H1 (cell line): ENCODE measurements around the gene UCN3. TPM values are rescaled to one million over a fixed set of nuclear protein-coding genes. Genes with fewer than 3 reads are reported as not detected.
A peak's percentile ranks its signal among the peaks of the same experiment; 100 is the strongest.

Experiments
- CTCF ChIA-PET: fragments of 300-600 bp; sonication (Branson Sonifier 250); formaldehyde crosslinking; loops from one replicate; lab custom pipeline; 2021; ENCODE audit not compliant: partially characterized antibody; lab: Charles Lee
- POLR2A ChIA-PET: fragments of 300-600 bp; sonication (Branson Sonifier 250); formaldehyde crosslinking; loops from one replicate; lab custom pipeline; 2021; ENCODE audit warnings: inconsistent platforms; ENCODE audit not compliant: partially characterized antibody; lab: Charles Lee
- DNase-seq, 2 experiments: peaks; one replicate each; pipeline versions ENCODE4 v3.0.0 to v3.0.0-alpha.2; 2010 to 2022; ENCODE audit warnings: low spot score in 2 of 2, low read depth in 1 of 2, mixed read lengths in 1 of 2
- FAIRE-seq: peaks from 2 replicates; lab custom pipeline; 2011; peaks lifted over from hg19 to GRCh38; lab: Jason Lieb, UNC
- H2AFZ ChIP-seq: 2 replicates; pipeline ENCODE4 v1.8.1; 2012; ENCODE audit warnings: low read length, inconsistent platforms
- H2AK5ac ChIP-seq: 2 replicates; pipeline ENCODE4 v1.6.1; 2013; ENCODE audit warnings: low read depth, low read length
- H2BK120ac ChIP-seq: replicated peaks from 2 replicates; pipeline ENCODE3; 2013; ENCODE audit warnings: low read depth, low read length, inconsistent platforms
- H2BK12ac ChIP-seq: 2 replicates; pipeline ENCODE4 v1.6.1; 2013; ENCODE audit warnings: low read depth, low read length
- H2BK15ac ChIP-seq: 2 replicates; pipeline ENCODE4 v1.6.1; 2013; ENCODE audit warnings: low read length
- H2BK20ac ChIP-seq: 2 replicates; pipeline ENCODE4 v1.6.1; 2013; ENCODE audit warnings: low read length
- H2BK5ac ChIP-seq: 2 replicates; pipeline ENCODE4 v1.6.1; 2013; ENCODE audit warnings: low read depth, low read length
- H3K14ac ChIP-seq: 2 replicates; pipeline ENCODE4 v1.6.1; 2013; ENCODE audit warnings: inconsistent platforms; ENCODE audit not compliant: insufficient read length
- H3K18ac ChIP-seq: 2 replicates; pipeline ENCODE4 v1.6.1; 2013; ENCODE audit warnings: low read length; ENCODE audit errors: extremely low read depth
- H3K23ac ChIP-seq: 2 replicates; pipeline ENCODE4 v1.6.1; 2013; ENCODE audit warnings: inconsistent platforms; ENCODE audit not compliant: insufficient read length
- H3K23me2 ChIP-seq: 2 replicates; pipeline ENCODE4 v1.6.1; 2013; ENCODE audit warnings: low read depth, low read length
- H3K27ac ChIP-seq: 2 replicates; pipeline ENCODE4 v1.6.1; 2011; ENCODE audit warnings: low read depth, low read length, inconsistent platforms
- H3K27me3 ChIP-seq, 4 experiments: replicated peaks in 1 of 4; 1 replicate in 1 of 4; 2 replicates in 3 of 4; pipeline versions ENCODE4 v1.6.1 to v1.8.1; 2011 to 2013; ENCODE audit warnings: low read length in 3 of 4, mild to moderate bottlenecking in 3 of 4, inconsistent platforms in 2 of 4, mixed read lengths in 2 of 4, moderate library complexity in 1 of 4; ENCODE audit not compliant: control insufficient read depth in 3 of 4, insufficient read depth in 3 of 4; ENCODE audit errors: extremely low read depth in 1 of 4
- H3K36me3 ChIP-seq, 4 experiments: 2 replicates each; pipeline versions ENCODE4 v1.6.1 to v1.8.1; 2011 to 2013; ENCODE audit warnings: mild to moderate bottlenecking in 4 of 4, low read length in 3 of 4, moderate library complexity in 2 of 4, control low read depth in 1 of 4, inconsistent platforms in 1 of 4; ENCODE audit not compliant: insufficient read depth in 4 of 4, control insufficient read depth in 2 of 4
- H3K4ac ChIP-seq: replicated peaks from 2 replicates; pipeline ENCODE3; 2013; ENCODE audit warnings: low read length, low read depth, mixed read lengths, inconsistent platforms; ENCODE audit not compliant: insufficient read length
- H3K4me1 ChIP-seq, 4 experiments: replicated peaks in 1 of 4; 1 replicate in 1 of 4; 2 replicates in 3 of 4; pipeline versions ENCODE4 v1.6.1 to v1.8.1; 2011 to 2013; ENCODE audit warnings: low read length in 3 of 4, inconsistent platforms in 2 of 4, mixed read lengths in 1 of 4; ENCODE audit not compliant: insufficient read depth in 4 of 4, control insufficient read depth in 3 of 4
- H3K4me2 ChIP-seq, 2 experiments: 2 replicates each; pipeline versions ENCODE4 v1.6.1 to v1.8.1; 2011 to 2013; ENCODE audit warnings: low read depth in 2 of 2, low read length in 2 of 2, control low read depth in 1 of 2, inconsistent platforms in 1 of 2, mild to moderate bottlenecking in 1 of 2; ENCODE audit not compliant: insufficient read depth in 1 of 2
- H3K4me3 ChIP-seq, 4 experiments: fragments of 200-600, 300-600 bp in 1 of 4; sonication (generic), shearing (Covaris generic), sonication (Bioruptor Twin) in 1 of 4; 2 replicates each; pipeline versions ENCODE4 v1.5.1 to v1.8.1; 2011 to 2016; ENCODE audit warnings: low read length in 4 of 4, low read depth in 3 of 4, control low read depth in 2 of 4, inconsistent platforms in 2 of 4, mild to moderate bottlenecking in 2 of 4, mixed read lengths in 1 of 4, moderate library complexity in 1 of 4; ENCODE audit not compliant: insufficient read depth in 2 of 4; ENCODE audit errors: extremely low read depth in 1 of 4
- H3K56ac ChIP-seq: replicated peaks from 2 replicates; pipeline ENCODE3; 2013; ENCODE audit warnings: low read depth, mild to moderate bottlenecking, mixed read lengths, low read length, inconsistent platforms; ENCODE audit not compliant: insufficient read length
- H3K79me1 ChIP-seq: 2 replicates; pipeline ENCODE4 v1.6.1; 2013; ENCODE audit warnings: low read depth, low read length, control low read depth
- H3K79me2 ChIP-seq, 2 experiments: 2 replicates each; pipeline versions ENCODE4 v1.6.1 to v1.8.1; 2012 to 2013; ENCODE audit warnings: low read length in 2 of 2, mild to moderate bottlenecking in 2 of 2, inconsistent platforms in 1 of 2; ENCODE audit not compliant: insufficient read depth in 2 of 2, control insufficient read depth in 1 of 2
- H3K9ac ChIP-seq, 4 experiments: replicated peaks in 1 of 4; 1 replicate in 1 of 4; 2 replicates in 3 of 4; pipeline versions ENCODE4 v1.6.1 to v1.8.1; 2011 to 2013; ENCODE audit warnings: low read depth in 3 of 4, low read length in 3 of 4, control low read depth in 2 of 4, mild to moderate bottlenecking in 2 of 4, moderate library complexity in 2 of 4, inconsistent platforms in 1 of 4; ENCODE audit errors: extremely low read depth in 1 of 4
- H3K9me3 ChIP-seq, 2 experiments: 2 replicates each; pipeline versions ENCODE4 v1.6.1 to v1.8.1; 2012 to 2013; ENCODE audit warnings: mild to moderate bottlenecking in 2 of 2, moderate library complexity in 2 of 2, control low read depth in 1 of 2, inconsistent platforms in 1 of 2, low read depth in 1 of 2, low read length in 1 of 2, mixed read lengths in 1 of 2; ENCODE audit not compliant: insufficient read depth in 2 of 2
- H4K20me1 ChIP-seq, 2 experiments: replicated peaks in 1 of 2; 2 replicates each; pipeline versions ENCODE3 to v1.8.1; 2011 to 2013; ENCODE audit warnings: inconsistent platforms in 2 of 2, low read length in 2 of 2, mild to moderate bottlenecking in 1 of 2; ENCODE audit not compliant: insufficient read depth in 2 of 2, control insufficient read depth in 1 of 2
- H4K5ac ChIP-seq: 2 replicates; pipeline ENCODE4 v1.6.1; 2013; ENCODE audit warnings: low read length, low read depth, mixed read lengths, inconsistent platforms; ENCODE audit not compliant: insufficient read length
- H4K8ac ChIP-seq: 2 replicates; pipeline ENCODE4 v1.8.0; 2013; ENCODE audit warnings: mild to moderate bottlenecking, moderate library complexity, low read length, inconsistent platforms; ENCODE audit not compliant: insufficient read depth; ENCODE audit errors: extremely low read depth
- H4K91ac ChIP-seq: replicated peaks from 2 replicates; pipeline ENCODE3; 2013; ENCODE audit warnings: low read length, mixed read lengths, inconsistent platforms; ENCODE audit not compliant: insufficient read length
- ASH2L ChIP-seq: fragments of 200-600, 300-600 bp; sonication (generic); IDR thresholded peaks from one replicate; pipeline ENCODE4 v1.7.1; 2017; ENCODE audit warnings: low read length
- BACH1 ChIP-seq: IDR thresholded peaks from 2 replicates; pipeline ENCODE4 v1.6.1; 2012; ENCODE audit warnings: low read length, improper control_type of control experiment
- CHD2 ChIP-seq: IDR thresholded peaks from 2 replicates; pipeline ENCODE4 v1.6.1; 2012; ENCODE audit warnings: low read length, improper control_type of control experiment
- CREB1 ChIP-seq: IDR thresholded peaks from 2 replicates; pipeline ENCODE4 v1.6.1; 2012; ENCODE audit warnings: inconsistent platforms
- GABPA ChIP-seq: IDR thresholded peaks from 2 replicates; pipeline ENCODE4 v1.6.1; 2011; ENCODE audit warnings: mild to moderate bottlenecking, low read length, moderate library complexity, borderline replicate concordance; ENCODE audit not compliant: insufficient read depth
- HDAC6 ChIP-seq: IDR thresholded peaks from one replicate; pipeline ENCODE4 v1.7.1; 2012; ENCODE audit warnings: low read depth, mild to moderate bottlenecking, inconsistent platforms, low read length, moderate library complexity
- JUND ChIP-seq: IDR thresholded peaks from 2 replicates; pipeline ENCODE4 v1.6.1; 2011; ENCODE audit warnings: mild to moderate bottlenecking, improper control_type of control experiment, low read length
- MAFK ChIP-seq: IDR thresholded peaks from 2 replicates; pipeline ENCODE4 v1.6.1; 2012; ENCODE audit warnings: low read depth, mild to moderate bottlenecking, improper control_type of control experiment, low read length
- NANOG ChIP-seq: IDR thresholded peaks from 2 replicates; pipeline ENCODE4 v1.6.1; 2011; ENCODE audit warnings: low read length, low read depth, mild to moderate bottlenecking, inconsistent platforms; ENCODE audit not compliant: insufficient read depth, poor library complexity, severe bottlenecking
- NRF1 ChIP-seq: IDR thresholded peaks from 2 replicates; pipeline ENCODE4 v1.6.1; 2011; ENCODE audit warnings: mild to moderate bottlenecking, low read depth, low read length, improper control_type of control experiment
- WGBS, 2 experiments: shearing (Covaris generic) in 1 of 2; methylation state at CpG; one replicate each; pipeline versions ENCODE4 v1.1.6 to v1.1.7; 2013 to 2015; ENCODE audit warnings: low lambda C conversion rate in 2 of 2, mixed read lengths in 2 of 2, inconsistent platforms in 1 of 2, low coverage in 1 of 2, missing lambda C conversion rate in 1 of 2; ENCODE audit not compliant: insufficient replicate concordance in 2 of 2, insufficient coverage in 1 of 2, insufficient read length in 1 of 2; ENCODE audit errors: extremely low coverage in 1 of 2, missing lambda C conversion rate in 1 of 2; 5-methylcytosine and 5-hydroxymethylcytosine counted together
- polyA plus RNA-seq, 7 experiments: library from polyadenylated mRNA; depleted of rRNA in 3 of 7; stranded (reverse) in 5 of 7; unstranded in 2 of 7; fragments of >200 nt in 5 of 7; fragments of 200-250 nt in 2 of 7; gene quantifications; 1 replicate in 5 of 7; 2 replicates in 1 of 7; 4 replicates in 1 of 7; pipeline versions ENCODE4 v1.2.1 to v1.2.3, GENCODE V29; 2011 to 2013; ENCODE audit warnings: missing spikeins in 2 of 7, mixed read lengths in 2 of 7
- total RNA-seq: library from RNA; stranded (reverse); fragmentation: NEBNext Ultra II Directional; extraction: Animal tissue kit (Norgen Biotek cat#: 25700); gene quantifications from 2 replicates; pipeline ENCODE4 v1.2.1, GENCODE V29; 2021

UCN3 gene
- total and polyA plus RNA-seq, 2 of the 8 experiments (the other 6 are each of a cell fraction or from before 2014, with no cell fraction given), result not detected

- Histone ChIP-seq H3K4me3 (no peak overlapping the region), H4K5ac (no peak overlapping the region), H3K4me2 (no peak overlapping the region), H3K4ac (no peak overlapping the region), H2AFZ (no peak overlapping the region), H3K14ac (no peak overlapping the region), H3K4me1 (no peaks in the 10 kb centered on the region), H2BK20ac (no peak overlapping the region), H3K56ac (no peak overlapping the region), H2BK120ac (no peak overlapping the region), H3K18ac (no peak overlapping the region), H3K27ac (no peak overlapping the region), H3K79me1 (no peaks in the 10 kb centered on the region), H4K20me1 (no peaks in the 10 kb centered on the region), H3K36me3 (no peaks in the 10 kb centered on the region), H3K9me3 (no peaks in the 10 kb centered on the region), H3K27me3 (no peaks in the 10 kb centered on the region), H2BK15ac (no peak overlapping the region), H2AK5ac (no peak overlapping the region), H3K23me2 (no peaks in the 10 kb centered on the region), H3K23ac (no peak overlapping the region), H4K8ac (no peak overlapping the region), H4K91ac (no peak overlapping the region), H3K9ac (peak overlapping the region in 1 of 4 experiments; percentile 11; a peak in 1 of 7 replicates), H2BK5ac (0 out of 2 replicates have a peak overlapping the region, but pooled peaks have one; percentile 1), H2BK12ac (no peak overlapping the region), H3K79me2 (no peaks in the 10 kb centered on the region)
- ChIA-PET POLR2A (no interaction called here), CTCF (interaction anchor here (0.5 kb wide), 2 partner anchors 65 to 94 kb away, joined by 3 read pairs; no protein-coding TSS in a partner anchor)
- FAIRE-seq (no peak), DNase-seq (no peak)
- 92% methylated on average over 5 of the region's 5 CpGs; no CpG with 5 or more reads in 1 of the 2 experiments for WGBS, 2 experiments
- TF ChIP-seq NANOG (no peak), GABPA (no peak), BACH1 (no peak), NRF1 (no peak), JUND (no peak), CREB1 (no peak), ASH2L (no peak), MAFK (no peak), HDAC6 (no peak), CHD2 (no peak)
Measured at GRCh38 chr10:5318148-5318547, 46.6 kb upstream of the UCN3 start.
